ENCODE measurements around the gene HINT2. TPM values are rescaled to one million over a fixed set of nuclear protein-coding genes. Genes with fewer than 3 reads are reported as not detected.

Gene HINT2
- total RNA-seq, 1 experiment from 2014 or later = 69.7 TPM

DNA sequence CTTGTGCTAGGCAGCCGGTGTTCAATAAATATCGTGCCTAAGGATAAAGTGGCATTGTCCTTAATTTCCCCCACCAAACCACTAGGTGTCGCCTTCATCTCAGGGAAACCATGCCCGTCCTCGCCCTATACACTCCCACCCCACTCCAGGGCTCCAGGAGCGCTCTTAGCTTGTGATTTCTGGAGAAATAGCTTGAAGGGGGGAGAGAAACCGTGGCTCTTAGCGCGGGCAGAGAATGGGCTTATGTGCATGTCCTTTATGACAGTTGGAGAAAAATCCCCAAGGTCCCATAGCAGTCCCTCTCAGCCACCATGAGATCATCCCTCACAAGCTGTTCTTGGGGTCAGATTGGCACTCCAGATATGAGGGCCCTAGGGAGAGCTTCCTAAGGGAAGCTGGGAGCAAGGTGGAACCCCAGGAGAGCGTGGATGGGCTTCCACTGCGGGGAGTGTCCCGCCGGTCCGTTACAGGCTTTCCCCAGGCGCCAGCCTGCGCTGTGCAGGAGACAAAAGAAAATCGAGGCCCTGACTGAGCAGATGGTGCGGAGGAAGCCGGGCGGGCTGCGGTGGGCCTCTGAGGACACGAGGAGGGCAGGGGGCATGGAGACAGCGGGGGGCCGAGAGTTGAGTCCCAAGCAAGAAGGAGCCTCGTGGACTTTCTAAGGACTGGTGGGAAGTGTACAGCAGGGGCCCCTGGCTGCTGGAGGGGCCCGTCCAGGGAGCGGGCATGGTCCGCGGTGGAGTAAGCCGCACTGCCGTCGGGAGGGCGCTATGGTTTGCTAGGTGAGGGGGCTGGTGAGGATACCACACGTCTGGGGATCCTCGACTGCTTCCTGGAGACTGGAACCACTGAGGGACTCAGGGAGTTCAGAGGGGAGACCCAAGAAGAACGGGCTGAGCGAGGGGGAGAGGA lies 24.2 kb downstream of the HINT2 start:
- no peak overlapping the region for H3K27ac ChIP-seq (ENCODE audit: low read length)
- TF ChIP-seq CTCF (conservative IDR thresholded peaks at IDR 0.05; ENCODE audit: low read depth, low read length) (peak; percentile 82), EZH2phosphoT487 (IDR thresholded peaks at IDR 0.05; ENCODE audit: borderline replicate concordance, low read length) (no peak), EZH2 (IDR thresholded peaks at IDR 0.05; ENCODE audit: low read length, unreplicated experiment) (no peak)
- CTCF ChIA-PET = interaction anchor here (0.6 to 1.8 kb wide), 10 partner anchors 8 to 92 kb away, joined by 3 to 41 read pairs (median 4); partner anchors contain the start of genes HINT2 and SPAG8
- no peaks in the 10 kb centered on the region for H3K36me3 ChIP-seq (ENCODE audit: low read depth, low read length)
- H3K4me1 ChIP-seq (ENCODE audit: insufficient read depth, low read length) = peaks cover 16% of the 10 kb centered on the region
- H3K79me2 ChIP-seq (ENCODE audit: low read length) = no peaks in the 10 kb centered on the region
- no peak overlapping the region for H3K9ac ChIP-seq (ENCODE audit: low read length)
- 0 out of 2 replicates have a peak overlapping the region, but pooled peaks have one; percentile 39 for H2AFZ ChIP-seq (ENCODE audit: low read length)
- no TSS peak for BruUV-seq (replicated peaks)
- DNase-seq (peak; percentile 77), ATAC-seq (peak; percentile 86)
- no peaks in the 10 kb centered on the region for H3K9me3 ChIP-seq (ENCODE audit: low read length)
- H3F3A ChIP-seq (ENCODE audit: low read length, unreplicated experiment) = no peaks in the 10 kb centered on the region
- intact Hi-C loops (cut with micrococcal nuclease) = loop anchor here (1.0 to 10.0 kb wide), 4 partner anchors 25 to 136 kb away; partner anchors contain the start of genes CCDC107, HINT2, RMRP and SIT1
- no peaks in the 10 kb centered on the region for H3K9me2 ChIP-seq (replicated peaks; ENCODE audit: low read length)
- no peaks in the 10 kb centered on the region for H3K27me3 ChIP-seq (ENCODE audit: low read length)
- no peak overlapping the region for H3K4me3 ChIP-seq (ENCODE audit: low read length)
- H3K4me2 ChIP-seq (ENCODE audit: low read length) = no peak overlapping the region
- no peaks in the 10 kb centered on the region for H4K20me1 ChIP-seq (ENCODE audit: low read length)
- POLR2A ChIA-PET (ENCODE audit: unreplicated experiment) = interaction anchor here (0.8 kb wide), 1 partner anchor 91 kb away, joined by 3 read pairs; no protein-coding TSS in a partner anchor

GRCh38 chr9:35790025-35790384 lies 24.8 kb downstream of the HINT2 start:
- ChIA-PET CTCF (interaction anchor here (0.9 to 1.8 kb wide), 8 partner anchors 22 to 92 kb away, joined by 3 to 41 read pairs (median 4); partner anchors contain the start of genes HINT2 and SPAG8), POLR2A (ENCODE audit: unreplicated experiment) (interaction anchor here (0.8 kb wide), 1 partner anchor 92 kb away, joined by 3 read pairs; no protein-coding TSS in a partner anchor)
- no peaks in the 10 kb centered on the region for H3K9me2 ChIP-seq (replicated peaks; ENCODE audit: low read length)
- no peaks in the 10 kb centered on the region for H4K20me1 ChIP-seq (ENCODE audit: low read length)
- peaks cover 10% of the 10 kb centered on the region for H3K4me1 ChIP-seq (ENCODE audit: insufficient read depth, low read length)
- TF ChIP-seq CTCF (conservative IDR thresholded peaks at IDR 0.05; ENCODE audit: low read depth, low read length) (no peak), EZH2 (IDR thresholded peaks at IDR 0.05; ENCODE audit: low read length, unreplicated experiment) (no peak), EZH2phosphoT487 (IDR thresholded peaks at IDR 0.05; ENCODE audit: borderline replicate concordance, low read length) (no peak)
- H3K4me3 ChIP-seq (ENCODE audit: low read length) = no peak overlapping the region
- H3K9me3 ChIP-seq (ENCODE audit: low read length) = no peaks in the 10 kb centered on the region
- intact Hi-C loops (cut with micrococcal nuclease) = loop anchor here (1.0 to 10.0 kb wide), 4 partner anchors 25 to 135 kb away; partner anchors contain the start of genes CCDC107, HINT2, RMRP and SIT1
- ATAC-seq (no peak; the same call in 1 of the 2 replicates), DNase-seq (no peak)
- 0 out of 2 replicates have a peak overlapping the region, but pooled peaks have one; percentile 39 for H2AFZ ChIP-seq (ENCODE audit: low read length)
- H3F3A ChIP-seq (ENCODE audit: low read length, unreplicated experiment) = no peaks in the 10 kb centered on the region
- H3K27me3 ChIP-seq (ENCODE audit: low read length) = no peaks in the 10 kb centered on the region
- no peaks in the 10 kb centered on the region for H3K79me2 ChIP-seq (ENCODE audit: low read length)
- no peak overlapping the region for H3K27ac ChIP-seq (ENCODE audit: low read length)
- H3K9ac ChIP-seq (ENCODE audit: low read length) = no peak overlapping the region
- no peak overlapping the region for H3K4me2 ChIP-seq (ENCODE audit: low read length)
- H3K36me3 ChIP-seq (ENCODE audit: low read depth, low read length) = no peaks in the 10 kb centered on the region
- BruUV-seq (replicated peaks) = no TSS peak
